Measurements from ENCODE around the gene COMTD1.
A peak's percentile ranks its signal among the peaks of the same experiment; 100 is the strongest.

COMTD1 gene

GRCh38 chr10:75235375-75236177 lies at the start of gene COMTD1:
Gene COMTD1, minus strand, starts transcription at chr10:75235957. Its CDS starts 29 bp downstream, at chr10:75235928.
- Histone ChIP-seq H3K4me3 (peak within 1 kb of the TSS; percentile 52 to 93 (median 75)), H3K27ac (peak within 1 kb of the TSS; percentile 57 to 94 (median 85))

GRCh38 chr10:75283671-75284470 lies 48.1 kb upstream of the COMTD1 start:
- peak overlapping the region in 7 of 21 experiments; percentile 3 to 54 (median 34) for H3K27ac ChIP-seq
- no peak overlapping the region for H3K4me3 ChIP-seq

- Histone ChIP-seq H3K27ac (peak overlapping the region in 7 of 21 experiments; percentile 3 to 54 (median 34)), H3K4me3 (no peak overlapping the region)
These were observed 47.4 kb upstream of the COMTD1 start for GRCh38 chr10:75283078-75283670.

- no peak overlapping the region for H3K27ac ChIP-seq
- H3K4me3 ChIP-seq, result no peak overlapping the region
These were observed 46.2 kb upstream of the COMTD1 start for GRCh38 chr10:75281974-75282373.

- Histone ChIP-seq H3K4me3 (no peak overlapping the region), H3K27ac (no peak overlapping the region)
These were observed 44.5 kb upstream of the COMTD1 start for GRCh38 chr10:75280236-75280635.

GRCh38 chr10:75276069-75276872 lies 40.5 kb upstream of the COMTD1 start:
- Histone ChIP-seq H3K27ac (peak overlapping the region in 5 of 21 experiments; percentile 5 to 66 (median 21)), H3K4me3 (peak overlapping the region in 3 of 7 experiments; percentile 7 to 28 (median 28))

- H3K27ac ChIP-seq, result no peak overlapping the region
- H3K4me3 ChIP-seq, result no peak overlapping the region
These were observed 37.1 kb upstream of the COMTD1 start for GRCh38 chr10:75272896-75273295.

- no peak overlapping the region for H3K4me3 ChIP-seq
- H3K27ac ChIP-seq, result no peak overlapping the region
These were observed 36.3 kb upstream of the COMTD1 start for GRCh38 chr10:75272094-75272493.

GRCh38 chr10:75269605-75270004 lies 33.8 kb upstream of the COMTD1 start:
- no peak overlapping the region for H3K4me3 ChIP-seq

GRCh38 chr10:75266945-75267344 lies 31.2 kb upstream of the COMTD1 start:
- H3K4me3 ChIP-seq, result no peak overlapping the region

More at GRCh38 chr10:75269605-75270004, 33.8 kb upstream of the COMTD1 start:
- H3K27ac ChIP-seq, result no peak overlapping the region

GRCh38 chr10:75265856-75266255 lies 30.1 kb upstream of the COMTD1 start:
- H3K27ac ChIP-seq, result no peak overlapping the region

More at GRCh38 chr10:75266945-75267344, 31.2 kb upstream of the COMTD1 start:
- no peak overlapping the region for H3K27ac ChIP-seq

GRCh38 chr10:75263806-75264205 lies 28.0 kb upstream of the COMTD1 start:
- H3K4me3 ChIP-seq, result no peak overlapping the region
- no peak overlapping the region for H3K27ac ChIP-seq

More at GRCh38 chr10:75265856-75266255, 30.1 kb upstream of the COMTD1 start:
- no peak overlapping the region for H3K4me3 ChIP-seq

GRCh38 chr10:75261813-75262705 lies 26.3 kb upstream of the COMTD1 start:
- Histone ChIP-seq H3K27ac (peak overlapping the region in 1 of 21 experiments; percentile 39), H3K4me3 (no peak overlapping the region)

GRCh38 chr10:75260990-75261389 lies 25.2 kb upstream of the COMTD1 start:
- Histone ChIP-seq H3K4me3 (no peak overlapping the region), H3K27ac (no peak overlapping the region)

- H3K4me3 ChIP-seq, result no peak overlapping the region
- H3K27ac ChIP-seq, result no peak overlapping the region
These were observed 19.0 kb upstream of the COMTD1 start for GRCh38 chr10:75254739-75255138.

- H3K27ac ChIP-seq, result peak overlapping the region in 1 of 21 experiments; percentile 29
These were observed 17.8 kb upstream of the COMTD1 start for GRCh38 chr10:75253281-75254220.

GRCh38 chr10:75250934-75251333 lies 15.2 kb upstream of the COMTD1 start:
- H3K27ac ChIP-seq, result peak overlapping the region in 2 of 21 experiments; percentile 0 to 31
- no peak overlapping the region for H3K4me3 ChIP-seq

More at GRCh38 chr10:75253281-75254220, 17.8 kb upstream of the COMTD1 start:
- no peak overlapping the region for H3K4me3 ChIP-seq

All from skin epidermis (tissue), 12 donors.